ENCODE data around the gene HADHA.

DNA sequence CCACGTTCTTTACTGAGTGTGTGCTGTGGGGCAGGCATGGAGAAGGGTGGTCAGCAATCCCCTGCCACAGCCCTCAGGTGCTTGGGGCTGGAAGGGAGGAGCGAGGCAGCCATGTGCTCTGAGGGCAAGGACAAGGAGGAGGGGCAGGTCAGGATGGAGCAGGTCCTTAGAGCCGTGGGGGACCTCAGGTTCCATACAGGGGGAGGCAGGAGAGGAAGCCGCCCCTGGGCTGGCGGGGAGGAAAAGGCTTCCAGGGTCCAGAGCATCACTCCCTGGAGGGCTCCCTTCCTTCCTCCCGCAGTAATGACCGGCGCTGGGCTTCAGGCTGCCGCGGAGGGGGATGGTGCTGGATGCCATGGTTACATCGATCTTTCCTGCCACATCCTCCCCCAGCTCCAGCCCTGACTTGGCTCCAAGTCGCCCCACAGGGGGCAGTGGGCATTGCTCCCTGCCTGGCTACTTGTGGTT lies 65.0 kb downstream of the HADHA start:
- TF ChIP-seq, protein P1, sequence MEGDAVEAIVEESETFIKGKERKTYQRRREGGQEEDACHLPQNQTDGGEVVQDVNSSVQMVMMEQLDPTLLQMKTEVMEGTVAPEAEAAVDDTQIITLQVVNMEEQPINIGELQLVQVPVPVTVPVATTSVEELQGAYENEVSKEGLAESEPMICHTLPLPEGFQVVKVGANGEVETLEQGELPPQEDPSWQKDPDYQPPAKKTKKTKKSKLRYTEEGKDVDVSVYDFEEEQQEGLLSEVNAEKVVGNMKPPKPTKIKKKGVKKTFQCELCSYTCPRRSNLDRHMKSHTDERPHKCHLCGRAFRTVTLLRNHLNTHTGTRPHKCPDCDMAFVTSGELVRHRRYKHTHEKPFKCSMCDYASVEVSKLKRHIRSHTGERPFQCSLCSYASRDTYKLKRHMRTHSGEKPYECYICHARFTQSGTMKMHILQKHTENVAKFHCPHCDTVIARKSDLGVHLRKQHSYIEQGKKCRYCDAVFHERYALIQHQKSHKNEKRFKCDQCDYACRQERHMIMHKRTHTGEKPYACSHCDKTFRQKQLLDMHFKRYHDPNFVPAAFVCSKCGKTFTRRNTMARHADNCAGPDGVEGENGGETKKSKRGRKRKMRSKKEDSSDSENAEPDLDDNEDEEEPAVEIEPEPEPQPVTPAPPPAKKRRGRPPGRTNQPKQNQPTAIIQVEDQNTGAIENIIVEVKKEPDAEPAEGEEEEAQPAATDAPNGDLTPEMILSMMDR (conservative IDR thresholded peaks at IDR 0.05; ENCODE audit: low read length): no peak
- no peak for TF ChIP-seq EZH2phosphoT487 (IDR thresholded peaks at IDR 0.05; ENCODE audit: borderline replicate concordance, low read depth, low read length)

Data from OCI-LY7 (cell line).